DMS53 treated with DMSO at 0.1 percent for 48 hours (cell line): Measurements from ENCODE around the gene TCP11.

Experiments used
- DNase-seq: peaks from one replicate; lab custom pipeline; 2025; ENCODE audit not compliant: unreplicated experiment; lab: John Stamatoyannopoulos, UW

Gene TCP11

GRCh38 chr6:35141007-35141655 lies at the start of gene TCP11:
TSS of gene TCP11 (minus strand) at chr6:35141339. CDS start at chr6:35140870, 469 bp downstream.
- DNase-seq = no peak

- DNase-seq = no peak
These were observed 49.2 kb upstream of the TCP11 start for GRCh38 chr6:35190306-35190705.

- no peak for DNase-seq
These were observed 47.7 kb upstream of the TCP11 start for GRCh38 chr6:35188886-35189285.

GRCh38 chr6:35186571-35186970 lies 45.4 kb upstream of the TCP11 start:
- DNase-seq = no peak

- no peak for DNase-seq
These were observed 44.8 kb upstream of the TCP11 start for GRCh38 chr6:35185971-35186370.

DNA sequence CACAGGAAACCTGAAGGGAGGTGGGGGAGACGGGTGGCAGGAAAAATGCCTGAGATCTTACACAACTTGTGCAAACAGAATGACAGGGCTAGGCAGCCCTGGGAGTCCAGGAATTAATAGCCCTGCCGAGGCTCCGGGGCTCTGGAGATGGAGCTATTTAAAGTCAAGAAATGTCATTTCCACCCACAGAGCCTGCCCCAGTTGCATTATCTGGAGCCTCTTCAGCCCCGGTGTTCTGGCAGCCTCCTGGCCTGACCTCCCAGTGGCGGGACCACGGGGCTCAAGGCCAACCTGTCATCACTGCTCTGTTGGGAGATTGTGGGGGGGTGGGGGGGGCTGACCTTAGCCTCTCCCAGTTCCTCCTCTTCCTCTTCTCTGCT lies 44.2 kb upstream of the TCP11 start:
- no peak for DNase-seq

GRCh38 chr6:35184580-35185301 lies 43.6 kb upstream of the TCP11 start:
- DNase-seq = no peak

GRCh38 chr6:35183935-35184334 lies 42.8 kb upstream of the TCP11 start:
- DNase-seq = no peak

DNA sequence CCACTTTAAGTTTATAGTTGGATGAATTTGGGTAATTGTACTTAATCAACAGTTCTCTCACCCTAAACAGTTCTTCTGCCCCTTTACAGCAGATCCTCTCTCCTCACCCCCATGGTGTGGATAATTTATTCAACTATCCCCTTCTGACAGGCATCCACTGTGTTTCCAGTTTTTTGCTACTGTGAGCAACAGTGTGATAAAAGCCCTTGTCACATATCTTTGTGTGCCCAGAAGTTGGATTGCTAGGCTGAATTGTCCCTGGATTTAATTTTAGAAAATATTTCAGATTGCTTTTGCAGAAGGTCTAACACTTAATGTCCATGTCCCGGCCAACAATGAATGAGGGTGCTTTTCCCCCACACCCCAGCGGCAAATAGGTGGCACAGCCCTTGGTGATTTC lies 42.1 kb upstream of the TCP11 start:
- DNase-seq = no peak

DNA sequence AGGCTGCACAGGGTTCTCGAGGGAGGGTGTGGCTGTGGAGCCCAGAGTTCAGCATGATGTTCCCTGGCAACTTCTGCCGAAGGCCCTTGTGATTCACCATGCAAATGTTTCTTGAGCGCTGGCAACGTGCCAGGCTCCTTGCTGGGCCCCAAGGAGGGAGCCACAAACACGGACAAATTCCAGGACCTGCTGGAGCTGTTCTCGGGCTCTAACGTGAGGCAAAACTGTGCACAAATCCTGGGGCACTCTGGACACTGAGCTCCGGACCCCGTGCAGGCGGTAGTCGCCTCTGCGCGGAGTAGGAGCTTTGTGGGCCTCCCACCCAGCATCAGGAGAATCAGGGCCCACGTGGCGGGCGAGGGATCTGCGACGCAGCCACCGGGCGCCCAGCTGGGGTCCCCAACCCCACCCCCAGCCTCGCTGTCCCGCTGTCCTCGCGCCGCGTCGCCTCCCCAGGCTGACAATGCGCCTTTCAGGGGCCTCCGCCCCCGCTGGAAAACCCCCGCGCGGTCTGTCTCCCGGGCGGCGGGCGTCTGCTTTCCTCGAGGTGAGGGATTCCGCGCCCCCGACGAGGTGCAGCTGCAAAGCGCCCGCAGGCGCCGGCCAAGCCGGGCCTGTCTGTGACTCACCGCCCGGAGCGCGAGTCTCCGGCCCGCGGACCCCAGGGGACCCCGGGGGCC lies 40.9 kb upstream of the TCP11 start:
- DNase-seq = no peak

DNA sequence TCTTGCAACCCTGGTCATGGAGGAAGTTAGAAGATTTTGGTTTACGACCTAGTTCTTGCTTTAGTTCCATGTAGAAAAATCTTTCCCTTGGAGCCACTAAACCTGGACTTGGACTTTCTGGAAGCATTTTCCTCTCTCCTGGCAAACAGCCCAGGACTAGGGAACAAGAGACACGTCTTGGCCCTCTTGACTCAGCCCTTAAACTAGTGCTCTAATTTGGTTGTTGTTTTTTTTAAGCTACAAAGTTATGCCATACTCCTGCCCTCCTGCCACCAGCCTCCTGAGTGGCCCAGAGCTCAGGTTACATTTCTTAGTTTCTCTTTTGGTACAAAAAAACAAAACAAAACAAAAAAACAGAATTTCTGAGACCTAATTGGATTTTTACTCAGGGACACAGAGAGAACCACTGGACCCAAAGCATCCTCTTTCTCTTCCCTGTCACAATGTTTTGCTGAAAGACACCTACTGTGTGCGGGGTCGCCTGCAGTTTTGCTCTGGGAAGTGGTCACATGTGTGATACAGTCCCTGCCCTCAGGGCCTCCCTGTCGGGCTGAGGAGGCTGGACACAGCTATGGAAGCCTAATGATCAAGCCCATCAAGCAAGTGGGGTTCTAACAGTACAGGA lies 40.3 kb upstream of the TCP11 start:
- no peak for DNase-seq

DNA sequence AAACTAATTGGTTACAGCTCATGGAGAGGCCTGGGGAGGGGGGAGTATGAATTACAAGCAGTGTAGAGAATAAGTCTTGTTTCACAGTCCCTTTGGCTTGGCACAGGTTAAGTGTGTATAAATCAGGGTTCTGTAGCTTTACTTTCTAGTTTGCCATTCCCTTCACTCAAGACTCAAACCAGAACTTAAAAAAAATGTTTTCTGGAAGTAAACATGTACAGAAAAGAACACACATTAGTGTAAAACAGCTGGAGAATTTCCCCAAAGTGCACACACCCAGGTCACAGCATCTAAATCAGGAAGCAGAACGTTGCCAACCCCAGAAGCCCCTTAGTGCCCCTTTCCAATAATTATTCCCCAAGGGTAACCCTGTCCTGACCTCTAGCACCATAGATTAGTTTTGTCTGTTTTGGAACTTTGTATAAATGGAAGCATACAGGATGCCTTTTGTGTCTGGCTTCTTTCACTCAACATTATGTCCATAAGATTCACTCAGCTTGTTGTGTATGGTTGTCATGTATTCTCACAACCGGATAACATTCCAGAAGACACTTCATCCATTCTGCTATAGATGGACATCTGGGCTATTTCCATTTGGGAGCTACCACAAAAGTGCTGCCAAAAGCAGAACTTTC lies 38.9 kb upstream of the TCP11 start:
- no peak for DNase-seq

GRCh38 chr6:35178932-35179832 lies 38.0 kb upstream of the TCP11 start:
- no peak for DNase-seq

DNA sequence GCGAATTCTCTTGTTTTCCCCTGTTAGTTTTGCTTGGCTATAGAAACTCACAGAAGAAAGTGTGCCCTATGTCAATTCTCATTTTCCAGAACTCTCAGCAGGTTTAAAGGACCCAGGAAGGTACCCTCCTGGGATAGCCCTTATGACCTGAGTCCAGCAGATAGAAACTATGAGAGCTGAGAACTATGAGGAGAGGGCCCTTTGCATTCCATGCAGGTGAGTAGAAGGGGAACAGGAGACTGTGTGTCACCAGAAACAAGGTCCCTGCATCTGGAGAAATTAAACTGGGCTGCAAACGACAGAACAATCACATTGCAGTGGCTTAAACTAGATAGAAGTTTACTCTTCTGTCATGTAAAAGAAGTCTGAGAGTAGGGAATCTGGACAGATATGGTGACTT lies 36.9 kb upstream of the TCP11 start:
- DNase-seq = no peak

GRCh38 chr6:35177596-35177995 lies 36.5 kb upstream of the TCP11 start:
- no peak for DNase-seq

GRCh38 chr6:35177157-35177556 lies 36.0 kb upstream of the TCP11 start:
- DNase-seq = no peak

GRCh38 chr6:35176301-35177024 lies 35.3 kb upstream of the TCP11 start:
- no peak for DNase-seq

DNA sequence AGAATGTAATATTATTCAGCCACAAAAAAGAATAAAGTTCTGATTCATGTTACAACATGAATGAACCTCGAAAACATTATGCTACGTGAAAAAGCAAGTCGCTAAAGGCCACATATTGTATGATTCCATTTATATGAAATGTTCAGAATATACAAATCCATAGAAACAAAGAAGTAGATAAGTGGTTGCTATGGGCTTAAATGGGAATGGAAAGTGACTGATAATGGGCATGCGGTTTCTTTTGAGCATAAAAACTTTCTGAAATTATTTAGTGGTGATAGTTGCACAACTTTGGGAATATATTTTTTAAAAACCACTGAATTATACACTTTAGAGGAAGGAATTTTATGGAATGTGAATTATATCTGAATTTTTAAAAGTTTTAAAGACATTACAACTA lies 33.4 kb upstream of the TCP11 start:
- DNase-seq = no peak

GRCh38 chr6:35174088-35174434 lies 32.9 kb upstream of the TCP11 start:
- no peak for DNase-seq
